Keratinocyte (primary cell): ENCODE results near the gene CHSY3. TPM values are rescaled to one million over a fixed set of nuclear protein-coding genes. Genes with fewer than 3 reads are reported as not detected.

ENCODE experiments used
- DNase-seq: peaks from one replicate; pipeline ENCODE4 v3.0.0-alpha.2; 2011; ENCODE audit warnings: low read depth, missing footprints, low spot score
- FAIRE-seq: peaks from 2 replicates; lab custom pipeline; 2011; peaks lifted over from hg19 to GRCh38; lab: Jason Lieb, UNC
- H2AFZ ChIP-seq: 2 replicates; pipeline ENCODE4 v1.6.0; 2012; ENCODE audit warnings: low read length, control low read depth, inconsistent platforms; ENCODE audit not compliant: control insufficient read depth
- H3K27ac ChIP-seq: 2 replicates; pipeline ENCODE4 v1.5.1; 2011; ENCODE audit warnings: low read length; ENCODE audit not compliant: control insufficient read depth, insufficient read depth
- H3K27me3 ChIP-seq: 3 replicates; pipeline ENCODE4 v1.6.0; 2011; ENCODE audit warnings: low read length; ENCODE audit not compliant: control insufficient read depth, insufficient read depth; ENCODE audit errors: extremely low read depth
- H3K36me3 ChIP-seq, 2 experiments: 2 replicates in 1 of 2; 3 replicates in 1 of 2; pipeline ENCODE4 v1.5.1; 2011; ENCODE audit warnings: low read length in 2 of 2, mild to moderate bottlenecking in 1 of 2; ENCODE audit not compliant: control insufficient read depth in 2 of 2, insufficient read depth in 2 of 2; ENCODE audit errors: extremely low read depth in 1 of 2
- H3K4me1 ChIP-seq: 3 replicates; pipeline ENCODE4 v1.5.1; 2011; ENCODE audit warnings: low read length; ENCODE audit not compliant: control insufficient read depth, insufficient read depth; ENCODE audit errors: extremely low read depth
- H3K4me2 ChIP-seq: 3 replicates; pipeline ENCODE4 v1.6.0; 2011; ENCODE audit warnings: low read depth, low read length; ENCODE audit not compliant: control insufficient read depth, insufficient read depth; ENCODE audit errors: extremely low read depth
- H3K4me3 ChIP-seq, 3 experiments: fragments of 200-600 bp in 1 of 3; sonication (generic) in 1 of 3; 2 replicates in 2 of 3; 3 replicates in 1 of 3; pipeline ENCODE4 v1.5.1; 2011 to 2016; ENCODE audit warnings: low read length in 3 of 3, mild to moderate bottlenecking in 3 of 3, control low read depth in 2 of 3, inconsistent platforms in 1 of 3, low read depth in 1 of 3, mixed read lengths in 1 of 3, mixed run types in 1 of 3, moderate library complexity in 1 of 3; ENCODE audit not compliant: control insufficient read depth in 2 of 3, insufficient read depth in 2 of 3; ENCODE audit errors: extremely low read depth in 1 of 3
- H3K79me2 ChIP-seq: 2 replicates; pipeline ENCODE4 v1.6.0; 2012; ENCODE audit warnings: low read length; ENCODE audit not compliant: control insufficient read depth, insufficient read depth
- H3K9ac ChIP-seq: 3 replicates; pipeline ENCODE4 v1.6.0; 2011; ENCODE audit warnings: low read length; ENCODE audit not compliant: control insufficient read depth, insufficient read depth; ENCODE audit errors: extremely low read depth
- H3K9me1 ChIP-seq: 3 replicates; pipeline ENCODE4 v1.6.0; 2011; ENCODE audit warnings: low read length; ENCODE audit not compliant: control insufficient read depth, insufficient read depth; ENCODE audit errors: extremely low read depth
- H3K9me3 ChIP-seq: 2 replicates; pipeline ENCODE4 v1.5.1; 2012; ENCODE audit warnings: low read depth, low read length; ENCODE audit not compliant: control insufficient read depth
- H4K20me1 ChIP-seq: 3 replicates; pipeline ENCODE4 v1.6.0; 2011; ENCODE audit warnings: low read length; ENCODE audit not compliant: control insufficient read depth, insufficient read depth; ENCODE audit errors: extremely low read depth
- EZH2 ChIP-seq: IDR thresholded peaks from one replicate; pipeline ENCODE4 v1.6.1; 2012; ENCODE audit warnings: inconsistent platforms, mild to moderate bottlenecking, low read length, moderate library complexity
- dilution Hi-C: fragments of 300-500 bp; cut with MboI; formaldehyde crosslinking; loops from one replicate; pipeline ENCODE4 v1.7.0; 2020; ENCODE audit warnings: low sequenced_read_pairs; ENCODE audit not compliant: extremely low pct_ligation_motif_present
- polyA plus RNA-seq, 5 experiments: library from polyadenylated mRNA; depleted of rRNA in 3 of 5; stranded (reverse) in 3 of 5; stranded (forward) in 1 of 5; unstranded in 1 of 5; fragments of >200 nt; gene quantifications; 1 replicate in 1 of 5; 2 replicates in 3 of 5; 3 replicates in 1 of 5; pipeline versions ENCODE4 v1.2.1 to v1.2.3, GENCODE V29; 2011 to 2012; ENCODE audit warnings: missing spikeins in 2 of 5, low read depth in 1 of 5, low replicate concordance in 1 of 5
- TF ChIP-seq, protein P1 (sequence below), 3 experiments: IDR thresholded peaks in 1 of 3; conservative IDR thresholded peaks in 1 of 3; optimal IDR thresholded peaks in 1 of 3; 2 replicates in 2 of 3; 3 replicates in 1 of 3; pipeline versions ENCODE3 to v1.5.1; 2011; ENCODE audit warnings: low read length in 3 of 3, mild to moderate bottlenecking in 3 of 3, moderate library complexity in 2 of 3, control low read depth in 1 of 3, inconsistent platforms in 1 of 3; ENCODE audit not compliant: insufficient read depth in 2 of 3; ENCODE audit errors: extremely low read depth in 1 of 3

The CHSY3 gene
- polyA plus RNA-seq, 1 donor (not counting 4 experiments of a cell fraction or from before 2014, with no cell fraction given): 0.47 TPM

DNA sequence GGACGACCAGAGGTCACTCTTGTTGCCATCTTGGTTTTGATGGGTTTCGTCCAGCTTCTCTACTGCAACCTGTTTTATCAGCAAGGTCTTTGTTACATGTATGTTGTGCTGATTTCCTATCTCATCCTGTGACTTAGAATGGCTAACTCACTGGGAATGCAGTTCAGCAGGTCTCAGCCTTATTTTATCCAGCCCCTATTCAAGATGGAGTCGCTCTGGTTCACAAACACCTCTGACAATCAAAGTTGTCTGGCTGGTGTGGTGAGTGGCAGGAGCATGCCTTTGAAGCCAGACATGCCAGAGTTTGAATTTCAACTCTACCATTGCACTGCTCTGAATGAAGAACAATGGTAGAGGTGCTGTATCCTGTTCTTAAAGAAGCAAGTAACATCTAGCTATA lies 253.8 kb downstream of the CHSY3 start:
- Histone ChIP-seq H3K27me3 (no peaks in the 10 kb centered on the region), H3K9me1 (no peaks in the 10 kb centered on the region), H3K79me2 (no peaks in the 10 kb centered on the region), H3K4me2 (no peak overlapping the region), H3K9me3 (no peaks in the 10 kb centered on the region), H3K27ac (no peak overlapping the region), H3K4me1 (no peaks in the 10 kb centered on the region), H3K36me3 (no peaks in the 10 kb centered on the region), H4K20me1 (no peaks in the 10 kb centered on the region), H3K9ac (no peak overlapping the region), H2AFZ (no peak overlapping the region), H3K4me3 (no peak overlapping the region)
- no peak for TF ChIP-seq EZH2
- TF ChIP-seq, protein P1, sequence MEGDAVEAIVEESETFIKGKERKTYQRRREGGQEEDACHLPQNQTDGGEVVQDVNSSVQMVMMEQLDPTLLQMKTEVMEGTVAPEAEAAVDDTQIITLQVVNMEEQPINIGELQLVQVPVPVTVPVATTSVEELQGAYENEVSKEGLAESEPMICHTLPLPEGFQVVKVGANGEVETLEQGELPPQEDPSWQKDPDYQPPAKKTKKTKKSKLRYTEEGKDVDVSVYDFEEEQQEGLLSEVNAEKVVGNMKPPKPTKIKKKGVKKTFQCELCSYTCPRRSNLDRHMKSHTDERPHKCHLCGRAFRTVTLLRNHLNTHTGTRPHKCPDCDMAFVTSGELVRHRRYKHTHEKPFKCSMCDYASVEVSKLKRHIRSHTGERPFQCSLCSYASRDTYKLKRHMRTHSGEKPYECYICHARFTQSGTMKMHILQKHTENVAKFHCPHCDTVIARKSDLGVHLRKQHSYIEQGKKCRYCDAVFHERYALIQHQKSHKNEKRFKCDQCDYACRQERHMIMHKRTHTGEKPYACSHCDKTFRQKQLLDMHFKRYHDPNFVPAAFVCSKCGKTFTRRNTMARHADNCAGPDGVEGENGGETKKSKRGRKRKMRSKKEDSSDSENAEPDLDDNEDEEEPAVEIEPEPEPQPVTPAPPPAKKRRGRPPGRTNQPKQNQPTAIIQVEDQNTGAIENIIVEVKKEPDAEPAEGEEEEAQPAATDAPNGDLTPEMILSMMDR (optimal IDR thresholded peaks at IDR 0.05 in 1 of 3, IDR thresholded peaks at IDR 0.05 in 1 of 3, conservative IDR thresholded peaks at IDR 0.05 in 1 of 3; ENCODE audit: extremely low read depth in 1 of 3, insufficient read depth in 2 of 3, low read length in 3 of 3): no peak
- no peak for FAIRE-seq
- DNase-seq: no peak
- dilution Hi-C loops: no loop called here

DNA sequence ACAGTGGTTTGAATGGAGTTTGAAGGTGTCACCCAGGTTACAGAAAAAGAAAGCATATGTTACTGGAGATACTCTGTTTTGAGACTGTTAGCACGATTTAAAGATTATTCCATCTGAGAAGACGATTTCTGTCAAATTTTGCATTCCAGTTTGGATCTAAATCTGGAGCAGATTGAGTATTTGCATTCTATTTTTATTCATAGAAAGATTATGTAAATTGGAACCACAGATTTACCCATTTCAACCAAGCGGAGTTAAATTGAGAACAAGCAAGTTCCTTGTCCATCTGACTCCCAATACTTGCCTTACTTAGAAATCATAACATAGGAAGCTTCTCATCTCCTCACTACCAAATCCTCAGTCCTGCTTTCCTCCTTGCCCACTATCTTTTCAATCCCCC lies 255.7 kb downstream of the CHSY3 start:
- FAIRE-seq (no peak), DNase-seq (no peak)
- no peak overlapping the region for H3K27ac ChIP-seq
- H3K27me3 ChIP-seq: no peaks in the 10 kb centered on the region
- H3K79me2 ChIP-seq: no peaks in the 10 kb centered on the region
- H3K4me1 ChIP-seq: no peaks in the 10 kb centered on the region
- no peaks in the 10 kb centered on the region for H4K20me1 ChIP-seq
- no peak overlapping the region for H3K9ac ChIP-seq
- no peak overlapping the region for H3K4me3 ChIP-seq
- dilution Hi-C loops: no loop called here
- no peaks in the 10 kb centered on the region for H3K9me1 ChIP-seq
- TF ChIP-seq EZH2: no peak
- TF ChIP-seq, protein P1 (optimal IDR thresholded peaks at IDR 0.05 in 1 of 3, IDR thresholded peaks at IDR 0.05 in 1 of 3, conservative IDR thresholded peaks at IDR 0.05 in 1 of 3; ENCODE audit: extremely low read depth in 1 of 3, insufficient read depth in 2 of 3, low read length in 3 of 3): no peak
- no peaks in the 10 kb centered on the region for H3K9me3 ChIP-seq
- H3K36me3 ChIP-seq: no peaks in the 10 kb centered on the region
- no peak overlapping the region for H2AFZ ChIP-seq
- H3K4me2 ChIP-seq: no peak overlapping the region
